Activated CD4-positive, alpha-beta T cell treated with anti-CD3 and anti-CD28 coated beads for 4 hours (primary cell): ENCODE measurements around the gene B3GLCT.

ENCODE experiments used
- DNase-seq, 2 donors: peaks; one replicate each; pipeline ENCODE4 v3.0.0-alpha.2; 2020

The B3GLCT gene

DNA sequence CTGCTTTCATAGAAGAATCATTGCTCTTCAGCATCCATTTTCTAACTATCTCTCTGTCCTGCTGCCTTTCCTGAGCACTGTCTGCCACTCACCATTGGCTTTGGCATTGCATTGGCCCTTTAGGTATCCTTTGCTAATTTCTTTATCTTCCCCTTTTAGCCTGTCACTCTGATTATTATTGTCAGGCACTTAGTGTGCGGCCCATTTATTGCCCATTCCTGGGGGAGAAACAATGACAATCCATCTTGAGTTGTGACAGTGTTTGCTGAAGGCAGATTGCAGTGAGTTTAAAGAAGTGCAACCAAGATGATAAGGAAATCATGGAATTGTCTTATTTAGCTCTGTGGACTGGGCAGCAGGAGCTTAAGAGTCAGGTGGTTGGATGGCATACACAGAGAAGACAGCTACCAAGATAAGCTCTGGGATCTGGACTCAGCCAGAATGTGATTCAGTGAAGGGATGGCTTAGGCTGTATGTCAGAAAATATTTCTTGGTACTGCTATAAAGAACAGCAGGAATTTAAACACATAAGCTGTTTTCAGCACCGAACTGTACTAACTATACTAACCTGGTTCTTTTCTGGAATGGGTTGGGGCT, 25.3 kb downstream of the B3GLCT start:
- no peak for DNase-seq

DNA sequence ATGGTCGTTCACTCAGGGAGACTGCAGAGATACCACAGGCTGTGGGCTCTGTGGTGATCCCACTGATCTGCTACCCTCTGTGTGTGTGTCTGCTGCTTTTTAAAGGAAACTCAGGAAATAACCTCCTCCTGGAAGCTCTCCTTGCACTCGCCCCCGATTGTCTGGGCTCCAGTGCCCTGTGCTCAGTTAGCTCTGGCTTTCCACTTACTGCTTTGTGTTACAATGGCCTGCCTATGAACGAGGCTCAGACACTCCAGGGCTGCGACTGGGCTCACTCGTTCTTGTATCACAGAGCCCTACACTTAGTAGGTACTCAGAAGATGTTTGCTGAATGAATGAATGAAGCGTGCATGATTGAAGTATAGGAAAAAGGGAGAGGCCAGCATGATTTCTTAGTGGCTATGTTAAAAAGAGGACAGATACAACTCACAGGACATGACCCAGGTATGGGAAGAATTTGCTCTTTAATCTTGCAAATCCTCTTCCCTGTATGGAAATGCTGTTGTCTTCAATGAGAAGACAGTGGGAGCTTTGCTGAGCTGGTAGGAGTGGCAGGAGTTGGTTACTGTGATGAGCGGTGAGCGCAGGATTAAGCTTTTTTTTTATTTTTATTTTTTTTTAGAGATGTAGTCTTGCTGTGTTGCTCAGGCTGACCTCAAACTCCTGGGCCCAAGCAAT, 26.4 kb downstream of the B3GLCT start:
- DNase-seq: no peak

DNA sequence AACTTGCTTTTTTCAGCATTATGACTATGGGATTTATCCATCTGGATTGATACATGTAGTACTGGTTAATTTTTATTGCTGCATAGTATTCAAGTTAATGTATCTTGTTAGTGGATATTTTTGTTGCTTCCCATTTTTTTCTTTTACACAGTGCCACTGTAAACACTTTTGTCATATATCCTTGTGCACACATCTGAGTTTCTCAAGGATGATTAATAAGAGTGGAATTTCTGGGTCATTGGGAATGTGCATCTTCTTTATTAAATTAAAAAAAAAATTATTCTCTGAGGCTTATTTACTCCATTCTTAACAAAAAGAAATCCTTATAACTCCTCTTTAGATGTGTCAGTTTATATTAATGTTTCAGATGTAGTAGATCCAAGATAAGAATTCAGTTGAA, 27.3 kb downstream of the B3GLCT start:
- no peak for DNase-seq

DNA sequence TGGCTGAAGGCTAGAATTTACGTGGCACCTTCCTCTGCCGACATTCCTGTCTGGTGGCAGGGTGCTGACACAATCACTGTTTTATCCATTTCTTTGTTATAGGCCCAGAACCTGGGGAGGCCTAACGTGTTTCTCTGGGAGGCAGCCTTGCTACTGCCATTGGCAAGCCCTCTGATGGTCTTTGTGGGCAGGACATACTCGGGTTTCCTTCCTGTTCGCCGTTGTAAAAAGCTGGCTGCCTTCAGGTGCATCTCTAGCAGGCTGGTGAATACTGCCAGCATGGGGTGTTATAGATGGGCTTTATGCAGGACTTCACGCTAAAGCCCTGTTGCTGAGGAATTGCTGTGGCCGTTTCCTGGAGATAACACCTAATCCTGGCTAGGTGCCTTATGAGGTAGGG, 28.1 kb downstream of the B3GLCT start:
- no peak for DNase-seq

DNA sequence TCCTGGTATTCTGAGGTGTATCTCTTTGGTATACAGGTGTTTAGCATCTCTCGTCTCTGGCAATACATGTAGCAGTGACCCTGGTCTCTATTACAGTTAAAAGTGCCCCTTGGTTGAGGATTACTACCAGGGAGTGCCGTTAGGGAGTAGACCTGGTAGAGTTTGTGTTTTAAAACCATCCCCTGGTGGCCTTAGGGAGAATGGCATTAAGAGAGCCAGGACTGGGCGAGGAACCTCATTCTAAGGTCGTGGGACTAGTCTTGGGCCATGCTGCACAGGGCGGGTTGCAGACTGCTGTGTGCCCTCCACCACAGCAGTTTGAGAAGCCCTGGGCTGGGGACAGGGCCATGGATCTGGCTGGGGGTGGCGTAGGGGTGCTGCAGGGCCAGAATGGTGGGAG, 35.0 kb downstream of the B3GLCT start:
- DNase-seq: no peak

DNA sequence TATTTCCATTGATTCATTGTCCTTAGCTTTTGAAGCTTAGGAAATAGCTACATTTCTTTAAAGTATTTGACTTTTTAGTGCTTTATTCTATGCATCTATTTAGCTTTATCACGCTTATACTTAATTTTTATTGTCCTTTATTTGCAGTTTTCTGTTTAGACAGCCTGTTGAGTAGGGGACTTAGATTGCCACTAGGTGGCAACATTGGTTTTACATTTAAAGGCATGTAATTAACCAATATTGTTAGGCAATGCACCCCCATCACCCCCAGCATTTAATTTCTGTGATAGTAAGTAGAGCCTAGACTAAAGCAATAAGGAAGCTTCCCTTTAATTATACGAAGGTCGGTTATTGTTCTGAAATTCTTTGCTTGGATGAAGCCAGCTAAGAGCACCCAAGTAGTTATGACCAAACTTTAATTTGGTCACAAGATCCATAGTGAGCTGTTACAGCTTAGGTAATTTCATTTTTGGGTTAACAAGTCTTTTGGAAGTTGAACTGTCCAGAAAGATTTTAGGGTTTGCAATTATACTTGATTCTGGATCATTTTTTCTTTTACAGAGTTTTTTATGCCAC, 36.5 kb downstream of the B3GLCT start:
- DNase-seq: no peak

DNA sequence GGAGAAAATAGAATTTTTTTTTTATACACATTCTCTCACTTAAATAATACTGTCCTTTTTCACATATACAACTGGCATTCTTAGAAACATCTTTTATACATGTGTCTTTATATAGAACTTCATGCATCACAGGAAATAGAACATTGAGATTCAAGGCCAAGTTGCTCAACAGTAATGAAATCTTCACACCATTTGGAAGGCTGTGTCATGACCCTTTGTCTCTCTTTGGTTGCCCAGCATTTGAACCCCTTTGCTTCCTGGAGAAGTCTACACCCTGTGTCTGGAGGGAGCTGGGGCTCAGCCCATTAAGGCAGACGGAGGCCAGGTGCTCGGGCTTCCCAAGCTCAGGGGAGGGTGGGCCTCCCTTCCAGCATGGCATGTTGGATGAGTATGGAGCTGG, 41.1 kb downstream of the B3GLCT start:
- no peak for DNase-seq

DNA sequence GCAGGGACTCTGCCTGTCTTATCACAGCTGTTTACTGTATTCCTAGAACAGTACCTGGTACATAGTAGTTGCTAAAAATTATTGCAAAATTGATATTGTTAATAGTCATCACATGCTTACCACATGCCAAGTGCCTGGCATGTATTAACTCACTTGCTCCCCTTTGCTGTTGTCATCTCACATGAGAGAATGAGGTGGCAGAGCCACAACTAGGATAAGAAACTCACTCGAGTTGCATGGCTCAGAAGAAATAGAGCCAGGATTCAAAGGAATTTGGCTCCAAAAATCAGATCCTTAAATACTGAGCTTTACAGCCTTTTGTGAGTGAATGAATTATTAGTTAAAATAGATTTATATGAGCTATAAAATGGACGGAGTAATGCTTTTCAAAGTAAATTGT, 42.6 kb downstream of the B3GLCT start:
- no peak for DNase-seq

DNA sequence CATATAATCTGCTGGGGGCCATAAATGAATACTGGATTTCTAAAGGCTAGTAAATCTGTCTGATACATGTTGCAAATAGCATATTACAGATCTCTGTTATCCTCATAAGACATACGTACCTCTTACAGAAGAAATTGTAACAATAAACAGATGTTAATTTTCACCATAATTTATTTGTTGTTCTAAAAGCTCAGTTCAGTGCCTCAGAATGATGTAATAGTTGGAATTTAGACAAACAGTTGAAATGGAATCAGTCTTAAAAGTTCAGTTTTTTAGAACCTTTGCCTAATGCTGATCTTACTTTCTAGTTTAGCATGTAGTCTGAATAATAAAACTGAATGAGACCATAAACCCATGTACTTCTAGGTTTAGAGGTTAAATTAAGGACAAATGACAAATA, 43.1 kb downstream of the B3GLCT start:
- no peak for DNase-seq

DNA sequence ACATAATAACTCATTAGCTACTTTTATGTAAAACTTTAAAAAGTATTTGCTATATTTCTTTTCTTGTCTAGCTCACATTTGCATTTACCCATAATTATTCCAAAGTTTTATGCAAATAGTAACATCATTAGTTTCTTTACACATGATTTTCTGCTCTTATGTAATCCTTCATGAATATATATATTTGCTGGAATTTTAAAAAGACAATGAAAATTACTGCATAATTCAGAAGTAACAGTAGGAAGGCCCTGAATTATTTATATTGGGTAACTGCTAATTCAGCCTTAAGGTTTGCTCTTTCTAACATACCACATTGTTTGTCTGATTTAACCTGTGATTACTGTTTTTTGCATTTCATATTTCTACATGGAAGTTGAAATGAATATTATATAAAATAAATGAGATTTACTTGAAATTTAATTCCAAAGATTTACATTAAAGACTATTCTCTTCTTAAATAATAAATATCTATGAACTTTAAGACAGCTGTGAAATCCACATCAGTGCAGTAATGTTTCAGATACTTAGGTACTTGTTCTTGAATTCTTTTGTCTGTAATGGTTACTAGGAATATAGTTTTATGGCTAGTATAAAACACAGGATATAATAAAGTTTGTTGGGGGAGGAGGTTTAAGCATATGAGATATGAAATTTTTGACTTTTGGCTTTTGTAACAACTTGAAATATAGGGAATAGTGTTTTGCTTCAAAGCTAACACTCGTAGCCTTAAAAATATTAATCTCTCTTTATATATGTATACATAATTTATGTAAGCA, 46.0 kb downstream of the B3GLCT start:
- no peak for DNase-seq

DNA sequence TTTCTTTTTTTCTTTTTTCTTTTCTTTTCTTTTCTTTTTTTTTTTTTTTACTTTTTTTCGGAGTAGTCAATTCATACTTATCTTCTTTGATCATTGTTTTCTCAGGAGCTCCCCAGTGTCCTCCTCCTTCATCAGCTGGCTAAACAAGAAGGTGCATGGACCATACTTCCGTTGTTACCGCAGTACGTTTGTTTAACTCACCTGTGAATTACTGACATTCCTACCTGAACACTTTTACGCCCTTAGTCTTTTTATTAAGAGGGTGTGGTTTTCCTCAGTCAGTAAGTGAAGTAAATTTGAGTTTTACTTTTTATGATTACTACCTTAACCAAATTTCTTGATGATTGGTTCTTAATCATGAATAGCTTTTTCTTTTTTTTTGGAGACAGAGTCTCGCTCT, 47.1 kb downstream of the B3GLCT start:
- DNase-seq: no peak

DNA sequence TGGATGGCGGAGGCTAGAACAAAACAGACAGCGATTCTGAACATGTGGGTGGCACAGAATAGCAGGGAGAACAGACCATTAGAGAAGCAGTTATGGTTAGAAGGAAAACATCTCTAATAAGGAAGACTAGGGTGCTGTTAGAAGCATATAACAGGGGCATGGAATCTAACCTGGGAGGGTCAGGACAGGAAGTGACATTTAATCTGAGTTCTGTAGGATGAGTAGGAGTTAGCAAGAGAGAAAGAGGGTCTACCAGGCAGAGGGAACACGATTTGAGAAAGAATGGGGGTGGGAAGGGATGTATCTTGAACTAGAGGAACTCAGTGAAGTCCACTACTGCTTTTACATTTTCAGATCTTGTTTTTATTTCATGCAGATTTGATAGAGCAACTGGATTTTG, 48.6 kb downstream of the B3GLCT start:
- DNase-seq: no peak

DNA sequence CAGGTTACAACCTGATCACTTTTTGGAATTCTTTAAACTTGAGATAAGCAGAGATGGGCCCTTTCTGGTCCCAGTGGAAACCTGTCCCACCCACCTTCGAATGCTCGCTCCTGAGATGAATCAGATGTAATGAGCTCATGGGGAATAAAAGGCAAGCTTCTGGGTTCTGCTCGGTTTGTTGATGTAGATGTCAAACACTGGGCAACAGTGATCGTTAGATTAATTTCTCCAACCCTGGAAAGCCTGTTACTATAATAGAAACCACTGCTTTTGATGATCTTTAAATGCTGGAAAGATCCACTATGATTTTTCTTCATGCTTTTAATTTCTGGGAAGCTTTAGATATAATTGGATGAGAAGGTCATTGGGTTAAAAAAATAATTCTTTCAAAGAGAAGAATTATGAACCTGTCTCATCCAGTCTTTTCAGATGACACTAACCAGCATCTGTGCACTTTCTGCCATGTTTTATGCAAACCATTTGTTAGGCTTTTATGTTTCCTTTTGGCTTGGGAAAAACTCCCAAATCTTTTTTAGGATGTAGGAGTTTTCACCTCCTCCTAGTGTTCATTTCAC, 49.3 kb downstream of the B3GLCT start:
- no peak for DNase-seq

DNA sequence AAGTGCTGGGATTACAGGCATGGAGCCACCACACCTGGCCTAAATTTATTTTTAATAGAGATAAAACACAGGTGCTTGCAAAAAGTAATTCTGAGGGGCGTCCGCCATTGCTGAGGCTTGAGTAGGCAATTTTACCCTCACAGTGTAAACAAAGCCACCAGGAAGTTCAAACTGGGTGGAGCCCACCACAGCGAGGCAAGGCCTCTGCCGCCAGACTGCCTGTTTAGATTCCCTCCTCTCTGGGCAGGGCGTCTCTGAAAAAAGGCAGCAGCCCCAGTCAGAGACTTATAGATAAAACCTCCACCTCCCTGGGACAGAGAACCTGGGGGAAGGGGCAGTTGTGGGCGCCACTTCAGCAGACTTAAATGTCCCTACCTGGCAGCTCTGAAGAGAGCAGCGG, 50.7 kb downstream of the B3GLCT start:
- no peak for DNase-seq

DNA sequence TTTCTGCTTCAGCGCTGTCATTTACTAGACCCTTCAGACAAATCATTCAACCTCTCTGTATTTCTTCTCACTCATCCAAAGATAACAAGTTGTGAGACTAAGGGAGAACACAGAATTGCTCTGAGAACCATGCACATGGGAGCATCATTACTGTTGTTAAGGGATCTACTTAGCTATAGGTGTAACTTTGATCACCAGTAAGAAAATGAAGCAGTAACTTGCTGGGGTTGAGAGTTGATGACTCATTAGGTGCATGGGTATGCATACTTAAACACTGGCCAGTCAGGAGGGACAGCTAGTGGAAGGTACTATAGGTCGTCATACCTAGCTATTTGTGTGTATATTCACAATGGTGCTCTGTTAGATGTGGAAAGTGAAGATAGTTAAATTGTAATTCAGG, 61.5 kb downstream of the B3GLCT start:
- DNase-seq: no peak

DNA sequence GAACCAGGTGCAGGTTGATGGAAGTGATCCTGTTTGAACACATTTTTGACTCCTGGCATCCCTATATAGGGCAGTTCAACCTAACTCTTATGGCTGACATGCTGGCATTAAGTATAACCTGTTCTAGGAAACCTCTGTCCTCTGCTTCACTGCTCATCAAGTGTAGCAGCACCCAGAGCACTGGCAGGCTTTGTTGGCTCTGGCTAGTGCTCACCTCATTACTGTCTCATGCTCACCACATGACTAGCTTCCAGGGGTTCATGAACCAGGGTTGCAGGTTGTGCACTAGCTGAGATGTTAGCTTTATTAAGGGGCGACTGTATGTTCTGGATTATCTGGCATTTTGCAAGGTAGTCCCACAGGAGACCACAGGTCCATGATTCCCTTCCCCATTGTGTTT, 63.6 kb downstream of the B3GLCT start:
- no peak for DNase-seq

DNA sequence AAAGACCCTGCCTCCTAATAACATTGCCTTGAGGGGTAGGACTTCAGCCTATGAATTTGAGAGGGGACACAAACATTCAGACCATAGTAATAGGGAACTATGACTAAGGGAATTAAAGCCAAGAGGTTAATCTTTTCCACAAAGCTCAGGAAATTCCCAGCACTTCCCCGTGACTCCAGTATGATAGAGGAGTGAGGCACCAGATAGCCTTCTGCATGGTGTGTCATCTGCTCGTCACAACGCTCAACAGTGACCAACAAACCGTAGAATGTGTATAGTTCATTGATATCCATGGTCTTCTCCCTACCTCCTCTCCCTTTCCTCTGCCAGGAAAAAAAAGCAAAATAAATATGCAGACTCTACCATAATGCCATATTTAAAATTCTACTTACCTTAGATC, 64.4 kb downstream of the B3GLCT start:
- DNase-seq: no peak

DNA sequence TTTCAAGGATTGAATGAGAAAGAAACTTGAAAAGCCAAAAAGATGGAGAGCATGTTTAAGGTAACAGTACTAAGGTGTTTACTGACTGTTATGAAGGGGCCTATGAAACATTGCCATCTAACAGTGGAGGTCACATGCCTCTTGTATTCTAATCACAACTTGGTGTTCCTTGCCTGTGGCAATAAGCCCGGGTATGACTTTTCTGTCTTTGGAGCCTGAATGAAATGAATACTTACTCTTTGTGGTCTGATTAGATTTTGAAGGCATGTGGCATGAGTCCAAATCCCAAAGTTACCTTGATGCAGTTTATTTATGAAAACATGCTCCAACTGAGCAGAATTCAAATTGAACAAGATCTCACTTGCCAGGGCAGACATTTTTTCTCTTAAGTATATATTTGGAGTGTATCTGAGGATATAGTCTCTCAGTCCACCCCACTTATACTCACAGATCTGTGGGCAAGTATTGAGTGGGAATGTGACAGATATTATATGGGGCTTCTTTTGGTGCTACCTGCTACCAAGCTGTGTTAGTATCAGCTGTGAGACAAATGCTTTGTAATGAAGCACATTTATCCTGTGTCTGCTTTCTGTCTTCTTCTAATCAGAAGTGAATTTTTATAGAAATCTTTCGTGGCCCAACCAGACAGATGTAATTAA, 67.5 kb downstream of the B3GLCT start:
- DNase-seq: no peak

DNA sequence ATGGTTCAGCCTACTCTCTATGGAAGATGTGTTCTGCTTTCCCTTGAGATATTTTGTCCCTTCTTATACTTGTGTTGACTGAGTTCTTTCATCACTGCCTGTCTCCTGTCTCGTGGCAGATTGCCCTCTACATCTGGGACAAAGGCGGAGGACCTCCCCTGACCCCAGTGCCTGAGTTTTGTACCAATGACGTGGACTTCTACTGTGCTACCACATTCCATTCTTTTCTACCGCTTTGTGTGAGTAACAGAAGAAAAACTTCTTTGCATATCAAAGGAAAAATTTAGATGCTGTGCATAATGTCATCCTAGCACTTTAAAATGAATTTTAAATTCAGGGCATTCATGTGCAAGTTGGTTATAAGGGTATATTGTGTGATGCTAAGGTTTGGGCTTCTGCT, 74.6 kb downstream of the B3GLCT start:
- no peak for DNase-seq

DNA sequence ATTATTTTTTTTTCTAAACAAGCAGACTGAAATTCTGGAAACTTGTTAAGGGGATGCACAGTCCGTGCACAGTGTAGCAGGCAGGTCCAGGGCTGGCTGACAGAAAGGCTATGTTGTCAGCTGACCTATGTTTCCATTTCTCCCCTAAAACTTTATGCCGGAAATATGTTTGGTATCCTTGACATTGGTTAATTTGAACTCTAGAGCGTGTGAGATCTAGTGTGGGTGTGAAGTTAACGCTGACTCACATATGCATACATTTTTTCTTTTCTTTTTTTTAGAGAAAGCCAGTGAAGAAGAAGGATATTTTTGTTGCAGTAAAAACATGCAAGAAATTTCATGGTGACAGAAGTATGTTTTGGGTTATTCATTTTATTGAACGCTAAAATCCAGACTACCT, 76.6 kb downstream of the B3GLCT start:
- DNase-seq: no peak

DNA sequence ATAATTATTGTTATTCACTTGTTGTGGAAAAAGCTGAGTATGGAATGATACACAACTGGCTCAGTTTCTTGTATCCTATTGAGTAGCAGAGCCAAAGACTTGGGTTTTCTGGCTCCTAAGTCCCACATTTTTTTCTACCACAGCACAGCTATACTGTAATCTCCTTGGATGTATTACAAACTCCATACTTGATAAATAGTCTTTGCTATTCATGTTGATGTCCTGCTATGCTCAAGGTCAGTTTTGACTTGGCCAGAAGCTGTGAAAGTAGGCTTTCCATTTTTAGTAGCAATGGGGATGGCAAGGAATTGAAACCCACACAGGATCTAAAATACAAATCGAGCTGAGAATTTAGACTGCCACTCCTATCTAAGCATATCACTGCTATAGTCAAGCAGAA, 79.1 kb downstream of the B3GLCT start:
- no peak for DNase-seq

DNA sequence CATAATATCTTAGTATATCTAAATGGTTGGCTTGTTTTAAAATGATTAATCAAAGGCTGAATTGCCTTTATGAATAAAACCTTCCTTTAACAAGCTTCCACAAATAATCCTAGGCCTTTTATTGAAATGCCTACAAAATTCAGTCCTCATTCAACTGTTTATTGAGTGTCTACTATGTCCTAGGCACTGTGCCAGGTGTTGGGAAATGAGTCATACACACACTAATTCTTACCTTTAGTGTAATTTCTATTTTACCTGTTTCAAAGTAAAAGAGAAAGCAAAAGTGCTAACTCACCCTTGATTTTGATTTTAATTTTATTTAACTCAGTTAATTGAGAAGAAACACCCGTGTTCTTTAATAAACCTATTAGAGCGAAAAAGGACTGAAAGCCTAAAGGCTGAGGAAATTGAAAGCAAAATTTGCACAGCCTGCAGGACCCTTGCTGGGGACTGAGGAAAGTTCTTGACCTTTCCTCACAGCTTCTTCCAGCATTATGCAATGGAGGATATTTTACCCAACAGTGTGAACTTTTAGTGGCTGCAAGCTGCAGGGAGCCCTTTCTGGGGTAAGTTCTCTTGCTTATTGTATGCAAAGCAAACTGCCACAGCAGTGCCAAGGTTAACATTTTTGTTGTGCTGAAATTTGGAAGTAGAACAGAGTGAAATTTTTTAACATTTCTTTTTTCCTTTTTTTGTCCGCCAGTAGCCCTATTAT, 83.1 kb downstream of the B3GLCT start:
- no peak for DNase-seq

DNA sequence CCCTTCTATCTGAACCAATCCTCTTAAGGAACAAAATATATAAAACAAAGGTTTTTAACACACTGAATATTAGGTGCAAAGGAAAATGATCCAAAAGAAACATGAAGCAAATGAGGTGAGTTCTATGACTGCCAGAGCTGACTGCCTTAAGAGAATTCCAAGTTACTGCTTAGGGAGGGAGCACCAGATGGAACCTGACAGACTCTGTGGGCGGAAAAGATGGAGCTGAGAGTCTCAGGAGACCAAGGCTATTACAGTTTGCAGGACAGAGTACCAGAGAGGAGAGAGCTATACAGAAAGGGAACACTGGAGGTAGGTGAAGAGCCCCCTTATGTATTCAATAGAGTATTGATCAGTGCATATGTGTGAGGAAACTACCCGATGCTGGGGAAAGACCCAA, 87.2 kb downstream of the B3GLCT start:
- DNase-seq: no peak
